Stimulated activated CD8-positive, alpha-beta memory T cell treated with anti-CD3 and anti-CD28 coated beads, Interleukin-12 subunit alpha, Interleukin-12 subunit beta, amount 100 ng/mL, for 4 hours (primary cell): ENCODE results near the gene FCRLB.
"Not testable (repeated sequence)": the region's sequence is repeated elsewhere in the genome, so short reads cannot be mapped to it uniquely, and the experiment has no call there.

Experiments
- DNase-seq: peaks from one replicate; pipeline ENCODE4 v3.0.0-alpha.2; 2020; ENCODE audit warnings: low read depth

Gene FCRLB, protein sequence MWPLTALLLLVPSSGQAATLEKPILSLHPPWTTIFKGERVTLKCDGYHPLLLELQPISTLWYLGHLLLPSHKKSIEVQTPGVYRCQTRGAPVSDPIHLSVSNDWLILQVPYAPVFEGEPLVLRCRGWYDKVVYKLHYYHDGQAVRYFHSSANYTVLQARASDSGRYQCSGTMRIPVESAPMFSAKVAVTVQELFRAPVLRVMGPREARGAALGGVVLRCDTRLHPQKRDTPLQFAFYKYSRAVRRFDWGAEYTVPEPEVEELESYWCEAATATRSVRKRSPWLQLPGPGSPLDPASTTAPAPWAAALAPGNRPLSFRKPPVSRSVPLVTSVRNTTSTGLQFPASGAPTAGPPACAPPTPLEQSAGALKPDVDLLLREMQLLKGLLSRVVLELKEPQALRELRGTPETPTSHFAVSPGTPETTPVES

DNA sequence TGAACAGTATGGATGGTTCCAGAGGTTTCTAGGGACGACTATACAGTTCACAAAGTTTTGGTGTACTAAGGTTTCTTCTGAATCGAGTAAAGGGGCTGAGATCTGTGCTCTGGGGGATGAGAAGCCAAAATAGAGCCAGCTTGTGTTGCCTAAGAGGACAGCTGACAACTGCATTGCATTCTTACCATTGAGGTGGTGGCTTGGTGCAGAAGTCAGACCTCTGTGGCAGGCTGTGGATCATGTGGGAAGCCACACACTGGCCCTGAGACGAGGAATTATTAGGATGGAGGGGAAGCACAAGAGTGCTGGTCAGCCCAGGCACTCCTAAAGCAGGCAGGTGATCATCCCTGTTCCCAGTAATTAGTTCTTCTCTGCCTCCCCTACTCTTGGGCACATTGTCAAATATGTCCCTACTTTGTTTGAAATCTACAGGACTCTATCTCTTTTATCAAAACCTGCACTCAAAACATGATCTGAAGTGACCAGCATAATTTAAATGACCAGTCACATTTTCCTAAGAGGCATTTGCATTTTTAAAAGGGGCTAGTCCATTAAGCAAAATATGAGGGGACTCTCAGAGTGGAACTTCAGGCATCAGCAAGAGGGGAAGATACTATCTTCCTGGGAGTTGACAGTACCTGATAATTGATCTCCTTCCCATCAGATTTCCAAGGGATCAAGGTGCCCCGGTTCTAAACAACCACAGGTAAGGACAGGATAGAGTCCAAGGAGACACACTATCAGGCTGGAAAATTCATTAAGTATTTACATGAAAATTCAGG is at the start of gene FCRLB:
FCRLB (plus strand) TSS at position 589 of the 782 bp plus-strand sequence. CDS start 1,129 bp downstream, outside the sequence.
- no peak for DNase-seq

DNA sequence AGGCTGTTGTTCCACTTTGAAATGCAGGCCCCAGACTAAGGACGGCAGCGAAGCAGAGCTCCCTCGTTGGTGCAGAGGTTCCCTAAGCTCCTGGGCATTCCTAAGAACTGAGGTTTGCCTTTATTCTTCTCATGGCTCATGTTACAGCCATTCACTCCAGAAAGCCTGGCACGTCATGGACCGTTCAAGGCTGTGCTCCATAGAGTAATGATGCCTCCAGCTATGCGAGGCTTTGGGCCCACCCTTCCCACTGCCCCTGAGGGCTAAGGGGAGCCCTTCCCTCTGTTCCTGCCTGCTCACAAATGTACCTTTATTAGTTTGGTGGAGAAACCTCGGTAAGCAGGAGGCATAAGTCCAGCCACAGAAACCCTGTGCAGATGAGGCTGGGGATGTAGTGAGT is 47.9 kb upstream of the FCRLB start:
- DNase-seq = not testable (repeated sequence)

DNA sequence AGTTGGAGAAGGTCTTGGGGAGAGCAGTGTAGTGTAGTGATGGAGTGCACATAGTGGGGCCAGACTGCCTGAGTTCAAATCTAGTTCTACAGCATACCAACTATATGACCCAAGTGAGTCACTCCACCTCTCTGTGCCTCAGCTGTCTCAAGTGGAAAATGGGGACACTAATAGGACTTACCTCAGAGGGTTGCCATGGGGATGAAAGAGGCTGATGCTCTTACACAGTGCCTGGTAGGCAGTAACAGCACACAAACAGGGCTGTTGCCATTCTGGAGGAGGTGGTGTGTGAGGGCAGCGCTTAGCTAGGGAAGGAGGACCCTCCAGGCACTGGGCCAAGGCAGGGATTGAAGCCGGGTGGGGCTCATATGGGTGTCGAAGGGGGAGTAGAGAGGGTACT is 46.9 kb upstream of the FCRLB start:
- DNase-seq = not testable (repeated sequence)

DNA sequence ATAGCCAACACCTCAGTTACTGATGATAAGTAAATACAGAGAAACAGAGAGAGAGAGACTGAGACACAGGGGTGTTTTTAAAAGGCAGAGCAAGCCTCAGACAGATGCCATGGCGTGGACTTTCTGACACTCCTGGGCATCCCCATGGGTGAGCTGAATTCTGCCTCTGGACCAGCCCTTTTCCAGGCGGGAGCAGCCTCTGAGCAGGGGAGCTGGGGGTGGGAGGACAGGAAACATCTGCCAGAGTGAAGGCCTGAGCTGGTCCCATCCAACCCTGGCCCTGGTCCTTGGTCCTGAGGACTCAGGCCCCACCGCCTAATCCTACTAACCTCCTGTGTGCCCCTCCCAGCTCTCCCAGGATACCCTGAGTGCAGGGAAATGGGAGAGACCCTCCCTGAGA is 46.4 kb upstream of the FCRLB start:
- not testable (repeated sequence) for DNase-seq

DNA sequence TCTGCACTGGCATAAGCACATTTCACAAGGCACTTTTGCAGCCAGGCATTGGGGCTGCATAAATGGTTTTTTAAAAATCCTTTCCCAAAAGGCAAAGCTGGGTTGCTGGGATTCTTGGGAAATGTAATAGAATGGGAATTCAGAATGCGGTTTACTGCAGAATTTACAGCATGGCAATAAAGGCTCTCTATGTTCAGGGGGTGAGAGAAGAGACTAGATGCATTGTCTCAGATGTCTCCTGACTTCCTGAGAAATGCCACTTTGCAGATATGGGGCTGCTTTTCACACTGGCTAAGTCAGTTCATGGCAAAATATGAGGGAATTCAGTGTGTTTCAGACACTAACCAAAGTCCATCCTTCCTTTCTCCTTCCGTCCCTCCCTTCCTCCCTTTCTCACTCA is 44.9 kb upstream of the FCRLB start:
- DNase-seq = no peak

DNA sequence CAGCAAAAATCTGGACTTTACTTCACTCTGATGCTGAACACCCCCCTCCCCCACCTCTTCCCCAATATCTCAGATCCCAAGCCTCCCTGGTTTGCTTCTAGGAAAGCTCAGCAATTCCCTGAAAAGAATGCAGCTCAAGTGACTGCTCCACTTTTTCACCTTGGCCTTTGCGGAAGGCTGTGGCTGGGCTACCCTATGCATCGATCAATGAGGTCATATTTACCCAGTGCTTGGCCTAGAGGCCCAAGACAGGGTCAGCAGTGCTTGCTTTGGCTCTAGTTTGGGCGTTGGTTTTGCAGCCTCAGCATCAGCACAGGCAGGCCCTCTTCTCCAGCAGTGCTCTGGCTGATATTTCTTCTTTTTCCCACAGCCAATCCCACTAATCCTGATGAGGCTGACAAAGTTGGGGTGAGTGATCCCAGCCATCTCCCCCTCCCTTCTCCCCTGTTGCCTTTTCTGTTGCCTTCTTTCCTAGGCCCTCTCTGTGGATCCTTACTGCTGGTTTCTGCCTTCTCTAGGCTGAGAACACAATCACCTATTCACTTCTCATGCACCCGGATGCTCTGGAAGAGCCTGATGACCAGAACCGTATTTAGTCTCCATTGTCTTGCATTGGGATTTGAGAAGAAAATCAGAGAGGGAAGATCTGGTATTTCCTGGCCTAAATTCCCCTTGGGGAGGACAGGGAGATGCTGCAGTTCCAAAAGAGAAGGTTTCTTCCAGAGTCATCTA is 44.2 kb upstream of the FCRLB start:
- DNase-seq = no peak

DNA sequence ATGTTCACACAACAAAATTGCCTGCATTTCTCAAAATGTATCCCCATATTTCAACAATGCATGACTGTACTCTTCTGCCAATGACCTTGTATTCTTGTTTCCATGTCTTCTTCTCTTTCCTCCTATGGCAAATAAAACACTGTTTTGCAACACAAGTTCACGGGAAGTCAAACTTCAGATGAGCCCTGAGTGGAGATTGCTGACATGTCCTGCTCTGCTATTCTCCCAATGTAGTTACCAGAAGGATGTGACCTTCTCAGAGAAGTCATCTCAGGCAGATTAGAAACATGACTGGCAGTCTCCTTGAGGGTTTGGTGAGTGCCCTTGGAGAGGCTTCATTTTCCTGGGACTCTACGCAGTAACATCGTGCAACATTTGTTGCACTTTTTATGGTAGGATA is 42.8 kb upstream of the FCRLB start:
- no peak for DNase-seq

DNA sequence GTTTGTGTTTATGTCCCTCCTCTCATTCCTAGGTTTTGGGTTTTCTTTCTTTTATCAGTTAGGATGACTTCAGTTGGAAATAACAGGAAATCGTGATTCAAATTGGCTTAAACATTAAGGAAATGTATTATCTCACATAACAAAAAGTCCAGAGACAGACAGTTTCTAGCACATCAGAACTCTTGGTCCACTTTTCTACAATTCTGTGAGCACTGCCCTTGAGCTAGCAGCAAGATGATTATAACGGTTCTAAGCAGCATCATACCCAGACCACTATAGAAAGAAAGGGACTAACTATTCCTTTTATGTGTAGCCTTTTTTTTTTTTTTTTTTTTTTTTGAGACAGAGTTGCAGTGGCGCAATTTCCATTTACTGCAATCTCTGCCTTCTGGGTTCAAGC is 39.5 kb upstream of the FCRLB start:
- no peak for DNase-seq

DNA sequence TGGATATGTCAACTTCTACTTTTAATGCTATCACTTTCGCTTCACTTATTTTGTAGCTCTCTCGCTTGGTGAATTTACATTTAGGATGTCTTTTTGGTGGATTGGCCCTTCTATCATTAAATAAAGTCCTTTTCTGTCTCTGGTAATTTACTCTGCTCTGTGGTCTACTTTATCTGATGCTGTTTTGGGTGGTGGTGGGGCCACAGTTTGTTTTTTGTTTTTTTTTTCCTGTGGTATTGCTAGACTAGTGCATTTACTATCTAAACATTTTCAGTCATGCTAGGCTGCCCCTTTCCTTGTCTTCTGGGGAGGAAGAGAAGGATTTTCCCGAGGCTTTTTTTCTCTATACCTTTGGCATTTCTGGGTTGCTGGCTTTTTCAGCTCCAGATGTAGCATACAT is 32.4 kb upstream of the FCRLB start:
- no peak for DNase-seq

DNA sequence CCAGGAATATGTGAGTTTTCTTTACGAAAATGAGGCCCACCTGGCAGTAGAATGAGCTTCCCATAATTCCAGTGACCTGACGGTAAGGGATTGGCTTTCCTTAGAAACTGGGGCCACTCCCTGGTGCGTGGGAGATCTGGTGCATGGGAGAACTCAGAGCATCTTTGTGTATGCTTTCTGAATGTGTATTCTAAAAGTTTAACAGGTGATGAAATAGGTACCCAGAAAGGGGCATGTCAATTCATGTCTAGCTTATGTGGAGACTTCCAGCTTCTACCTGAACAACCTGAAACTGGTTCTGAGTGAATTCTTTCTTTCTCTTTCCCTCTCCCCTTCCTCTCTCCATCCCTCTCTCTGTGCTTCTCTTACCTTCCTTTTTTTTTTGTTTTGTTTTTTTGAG is 29.5 kb upstream of the FCRLB start:
- no peak for DNase-seq

DNA sequence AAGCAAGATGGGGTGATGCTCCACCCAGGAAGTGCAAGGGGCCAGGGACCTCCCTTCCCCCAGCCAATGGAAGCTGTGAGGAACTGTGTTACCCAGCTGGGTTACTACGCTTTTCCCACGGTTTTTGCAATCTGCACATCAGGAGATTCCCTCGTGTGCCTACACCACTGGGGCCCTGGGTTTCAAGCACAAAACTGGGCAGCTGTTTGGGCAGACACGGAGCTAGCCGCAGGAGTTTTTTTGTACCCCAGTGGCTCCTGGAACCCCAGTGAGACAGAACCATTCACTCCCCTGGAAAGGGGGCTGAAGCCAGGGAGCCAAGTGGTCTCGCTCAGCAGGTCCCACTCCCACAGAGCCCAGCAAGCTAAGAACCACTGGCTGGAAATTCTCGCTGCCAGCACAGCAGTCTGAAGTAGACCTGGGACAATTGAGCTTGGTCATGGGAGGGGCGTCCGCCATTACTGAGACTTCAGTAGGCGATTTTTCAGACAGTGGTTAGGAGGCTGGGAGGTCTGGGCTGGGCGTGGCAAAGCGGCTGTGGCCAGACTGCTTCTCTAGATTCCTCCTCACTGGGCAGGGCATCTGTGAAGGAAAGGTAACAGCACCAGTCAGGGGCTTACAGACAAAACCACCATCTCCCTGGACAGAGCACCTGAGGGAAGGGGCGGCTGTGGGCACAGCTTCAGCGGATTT is 28.2 kb upstream of the FCRLB start:
- not testable (repeated sequence) for DNase-seq

DNA sequence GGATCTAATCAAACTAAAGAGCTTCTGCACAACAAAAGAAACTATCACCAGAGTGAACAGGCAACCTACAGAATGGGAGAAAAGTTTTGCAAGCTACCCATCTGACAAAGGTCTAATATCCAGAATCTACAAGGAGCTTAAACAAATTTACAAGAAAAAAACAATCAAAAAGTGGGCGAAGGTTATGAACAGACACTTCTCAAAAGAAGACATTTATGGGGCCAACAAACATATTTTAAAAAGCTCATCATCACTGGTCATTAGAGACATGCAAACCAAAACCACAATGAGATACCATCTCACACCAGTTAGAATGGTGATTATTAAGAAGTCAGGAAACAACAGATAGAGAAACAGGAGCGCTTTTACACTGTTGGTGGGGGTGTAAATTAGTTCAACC is 23.0 kb upstream of the FCRLB start:
- DNase-seq = not testable (repeated sequence)

DNA sequence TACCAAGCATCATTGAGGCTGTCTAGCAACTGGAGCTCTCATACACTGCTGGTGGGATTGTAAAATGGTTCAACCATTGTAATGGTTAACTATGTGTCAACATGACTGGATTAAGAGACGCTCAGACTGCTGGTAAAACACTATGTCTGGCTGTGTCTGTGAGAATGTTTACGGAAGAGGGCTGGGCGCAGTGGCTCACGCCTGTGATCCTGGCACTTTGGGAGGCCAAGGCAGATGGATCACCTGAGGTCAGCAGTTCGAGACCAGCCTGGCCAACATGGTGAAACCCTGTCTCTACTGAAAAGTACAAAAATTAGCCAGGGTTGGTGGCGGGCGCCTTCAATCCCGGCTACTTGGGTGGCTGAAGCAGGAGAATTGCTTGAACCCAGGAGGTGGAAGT is 19.1 kb upstream of the FCRLB start:
- no peak for DNase-seq

DNA sequence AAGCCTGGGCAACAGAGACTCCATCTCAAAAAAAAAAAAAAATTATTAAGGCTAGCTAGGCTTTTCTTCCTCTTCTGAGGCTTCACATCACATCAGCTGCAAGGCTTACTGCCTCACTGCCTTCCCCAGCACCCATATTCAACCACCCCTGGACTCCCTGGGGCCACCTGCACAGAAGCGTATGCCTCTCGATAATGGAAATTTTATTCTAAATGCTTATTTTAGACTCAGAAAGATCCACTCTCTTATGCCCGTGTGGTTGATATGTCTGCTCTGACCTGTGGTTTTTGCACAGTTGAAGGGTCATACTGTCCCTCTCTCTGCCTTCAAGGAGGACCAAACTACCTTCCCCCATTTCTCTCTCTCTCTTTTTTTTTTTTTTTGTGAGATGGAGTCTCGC is 15.8 kb upstream of the FCRLB start:
- DNase-seq = no peak

DNA sequence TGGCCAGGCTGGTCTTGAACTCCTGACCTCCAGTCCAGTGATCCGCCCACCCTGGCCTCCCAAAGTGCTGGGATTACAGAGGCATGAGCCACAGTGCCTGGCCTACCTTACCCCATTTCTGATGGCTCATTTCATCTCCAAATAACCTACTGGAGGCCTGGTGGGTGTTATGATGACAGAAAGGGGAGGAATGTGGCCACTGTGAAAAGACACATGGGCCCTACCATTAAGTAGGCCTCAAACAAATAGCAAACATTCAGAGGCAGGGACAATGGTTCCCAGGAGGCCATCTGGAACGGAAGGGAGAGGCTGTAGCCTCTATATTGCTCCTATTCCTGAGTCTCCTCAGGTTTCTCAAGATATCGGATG is 15.2 kb upstream of the FCRLB start:
- DNase-seq = no peak

DNA sequence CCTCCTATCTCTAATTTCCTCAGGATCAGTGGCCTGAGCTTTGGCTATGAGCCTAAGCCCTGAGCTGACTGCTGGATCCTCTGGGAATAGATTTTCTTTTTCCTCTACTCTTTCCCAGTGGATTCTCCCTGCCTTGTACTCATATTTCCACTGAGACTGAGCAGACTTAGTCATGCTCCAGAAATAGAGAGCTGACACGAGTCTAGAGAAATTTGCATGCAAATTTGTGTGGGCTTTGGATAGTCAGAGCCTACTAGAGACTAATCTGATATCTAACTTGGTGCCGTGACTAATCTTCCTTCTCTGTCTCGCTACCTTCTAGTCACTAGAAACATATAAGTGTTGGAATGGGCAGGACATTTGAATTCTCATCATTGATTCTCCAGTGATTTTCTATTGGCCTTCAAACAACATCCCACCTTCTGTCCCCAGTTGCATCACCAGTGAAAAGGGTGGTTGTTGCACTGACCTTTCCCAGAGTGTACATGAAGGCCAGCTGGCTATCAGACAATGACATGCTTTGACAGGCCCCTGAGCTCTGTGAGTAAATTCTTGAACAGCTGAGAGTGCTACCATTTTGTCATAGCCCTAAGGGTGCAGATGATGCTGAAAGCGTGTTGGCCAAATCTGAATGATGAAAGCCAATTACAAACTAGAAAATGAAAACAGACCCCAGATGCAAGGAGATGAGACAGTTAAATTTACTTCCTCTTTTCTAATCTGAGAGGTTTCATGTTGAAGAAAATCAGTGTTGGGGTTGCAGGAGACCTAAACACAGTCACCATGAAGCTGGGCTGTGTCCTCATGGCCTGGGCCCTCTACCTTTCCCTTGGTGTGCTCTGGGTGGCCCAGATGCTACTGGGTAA is 14.6 kb upstream of the FCRLB start, which contains the start of gene FCRLA:
FCRLA (plus strand) TSS at position 748 of the 866 bp plus-strand sequence; CDS start at position 784, 36 bp downstream.
- DNase-seq = no peak

DNA sequence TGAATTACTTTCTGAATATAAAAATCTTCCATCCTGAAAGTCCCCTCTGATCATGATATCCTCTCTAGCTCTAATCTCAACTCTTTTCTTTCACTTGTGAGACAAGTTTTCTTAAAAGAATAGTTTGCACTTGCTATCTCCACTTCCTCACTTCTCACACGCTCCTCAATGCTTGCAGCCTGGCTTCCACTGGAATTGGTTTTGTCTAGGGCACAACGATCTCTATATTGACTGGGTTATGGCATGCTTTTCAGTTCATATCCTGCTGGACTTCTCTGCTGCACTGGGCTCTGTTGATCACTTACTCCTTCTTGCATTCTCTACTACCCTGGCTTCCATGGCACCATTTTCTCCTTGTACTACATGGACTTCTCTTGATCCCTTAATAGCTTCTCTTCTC is 13.8 kb upstream of the FCRLB start:
- DNase-seq = no peak

DNA sequence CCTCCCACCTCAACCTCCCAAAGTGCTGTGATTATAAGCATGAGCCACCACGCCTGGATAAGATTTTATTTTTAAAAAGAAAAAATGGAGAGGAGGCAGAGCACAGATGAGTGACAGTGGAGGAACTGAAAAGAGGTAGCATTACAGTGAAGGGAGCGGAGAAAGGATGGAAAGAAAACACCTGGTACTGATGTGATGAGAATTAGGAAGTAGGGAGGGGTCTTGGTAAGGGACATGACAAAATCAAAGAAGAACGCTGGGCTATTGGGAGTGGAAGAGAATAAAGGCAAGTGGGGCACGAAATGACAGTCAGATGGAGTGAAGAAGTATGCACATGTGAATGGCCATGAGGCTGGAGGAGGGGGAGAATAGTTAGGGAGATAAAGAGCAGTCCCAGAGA is 12.0 kb upstream of the FCRLB start:
- no peak for DNase-seq

DNA sequence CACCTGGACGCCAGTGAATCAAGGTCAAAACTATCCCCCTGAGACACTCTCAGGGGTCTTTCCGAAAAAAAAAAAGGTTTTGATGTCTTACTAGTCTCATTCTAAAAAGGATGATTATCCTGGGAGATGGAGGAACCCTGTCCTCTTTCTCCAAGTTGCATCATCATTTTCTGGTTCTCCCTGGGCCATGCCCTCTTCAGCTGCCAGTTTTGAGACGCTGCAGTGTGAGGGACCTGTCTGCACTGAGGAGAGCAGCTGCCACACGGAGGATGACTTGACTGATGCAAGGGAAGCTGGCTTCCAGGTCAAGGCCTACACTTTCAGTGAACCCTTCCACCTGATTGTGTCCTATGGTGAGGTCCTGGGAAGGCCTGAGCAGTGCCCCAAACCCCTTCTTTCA is 10.8 kb upstream of the FCRLB start:
- no peak for DNase-seq

DNA sequence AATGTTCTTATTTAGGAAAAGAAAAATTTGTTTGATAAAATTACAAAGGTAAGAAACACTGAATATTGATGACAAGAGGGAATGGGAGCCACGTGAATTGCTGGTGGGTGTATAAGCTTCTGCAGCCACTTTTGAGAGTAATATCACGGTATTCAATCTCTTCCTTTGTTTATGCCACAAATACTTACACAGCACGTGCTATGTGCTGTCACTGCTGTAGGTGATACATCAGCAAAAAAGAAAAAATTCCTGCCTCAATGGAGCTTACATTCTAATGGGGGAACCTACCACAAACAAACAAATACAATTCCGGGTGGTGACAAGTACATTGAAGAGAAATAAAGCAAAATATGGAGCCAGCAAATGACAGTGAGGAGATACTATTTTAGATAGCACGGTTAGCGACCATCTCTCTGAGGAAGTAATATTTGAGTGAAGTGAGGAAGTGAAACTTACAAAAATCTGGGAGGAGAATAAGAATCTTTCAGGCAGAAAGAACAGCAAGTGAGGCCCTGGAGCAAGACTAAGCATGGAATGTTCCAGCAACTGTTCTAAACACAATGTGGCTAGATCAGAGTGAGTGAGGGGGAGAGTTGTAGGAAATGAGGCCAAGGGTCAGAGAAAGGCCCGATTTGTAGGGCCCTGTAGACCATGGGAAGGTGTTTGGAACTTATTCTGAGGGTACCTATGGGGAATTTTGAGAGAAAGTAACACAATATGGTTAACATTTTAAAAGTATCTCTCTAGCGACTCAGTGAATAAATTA is 2.6 kb upstream of the FCRLB start:
- no peak for DNase-seq

DNA sequence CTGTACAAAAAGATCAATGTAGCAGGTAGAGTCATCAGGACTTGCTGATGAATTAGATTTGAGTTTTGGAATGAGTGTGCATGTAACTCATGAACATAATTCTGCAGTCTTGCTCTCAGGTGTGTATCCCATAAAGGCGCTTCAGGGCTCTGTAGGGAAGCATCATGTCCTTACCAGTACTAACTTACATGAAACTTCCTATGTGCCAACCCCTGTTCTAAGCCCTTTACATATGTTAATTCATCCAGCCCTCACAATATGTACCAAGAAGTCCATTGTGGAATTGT is 2.1 kb upstream of the FCRLB start:
- DNase-seq = no peak
